ENCODE measurements around the gene TMEM17. TPM values are rescaled to one million over a fixed set of nuclear protein-coding genes. Genes with fewer than 3 reads are reported as not detected.

TMEM17 gene
- total and polyA plus RNA-seq, 7 donors: 0.73 to 3.4 (median 1.7) TPM; not detected in 2

- Histone ChIP-seq H3K27me3 (no peaks in the 10 kb centered on the region), H3K9me3 (no peaks in the 10 kb centered on the region), H3K4me3 (peak overlapping the region; percentile 4 to 37 (median 34)), H3K27ac (peak overlapping the region; percentile 62 to 83 (median 78)), H3K36me3 (no peaks in the 10 kb centered on the region), H3K4me1 (peaks cover 0 to 63% (median 51%) of the 10 kb centered on the region in 4 donors)
- TF ChIP-seq POLR2AphosphoS5 (IDR thresholded peaks at IDR 0.05) (peak in 2 of 4 donors; percentile 17 to 44), POLR2A (IDR thresholded peaks at IDR 0.05) (no peak)
- no peak for DNase-seq
- intact Hi-C loops (cut with DNase I): loop anchor here (10.0 kb wide), 1 partner anchor 189 kb away; no protein-coding TSS in a partner anchor
- WGBS, 2 donors: 43 to 77% methylated on average over 21 of the region's 21 CpGs
These were observed 30.6 kb downstream of the TMEM17 start for GRCh38 chr2:62475172-62476011.

DNA sequence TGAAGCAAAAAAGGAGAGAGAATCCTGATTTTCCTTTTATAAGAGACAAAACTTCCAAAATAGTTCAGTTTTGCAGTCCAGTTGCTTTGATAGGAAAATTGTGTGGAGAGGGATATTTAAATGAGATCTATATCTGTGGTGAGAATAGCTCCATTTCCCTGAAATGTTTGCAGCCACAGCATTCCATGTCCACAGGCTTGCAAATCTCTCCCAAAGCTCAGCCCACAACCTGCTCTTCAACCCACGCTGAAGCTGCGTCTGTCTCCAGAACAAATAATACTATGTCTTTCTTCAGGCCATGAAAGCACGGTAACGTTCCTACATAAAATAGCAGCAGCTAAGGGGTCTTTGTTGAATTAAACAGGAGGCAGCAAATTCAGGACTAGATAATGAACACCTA, 31.8 kb downstream of the TMEM17 start:
- H3K9me3 ChIP-seq: no peaks in the 10 kb centered on the region
- intact Hi-C loops (cut with DNase I): loop anchor here (5.0 to 10.0 kb wide), 2 partner anchors 33 to 191 kb away; partner anchors contain the start of gene TMEM17
- 84 to 94% methylated on average over 4 of the region's 4 CpGs for WGBS, 2 donors
- no peak overlapping the region for H3K4me3 ChIP-seq
- no peaks in the 10 kb centered on the region for H3K36me3 ChIP-seq
- no peaks in the 10 kb centered on the region for H3K27me3 ChIP-seq
- TF ChIP-seq POLR2A (IDR thresholded peaks at IDR 0.05): no peak
- H3K27ac ChIP-seq: peak overlapping the region; percentile 62 to 83 (median 78)
- peaks cover 0 to 75% (median 51%) of the 10 kb centered on the region in 4 donors for H3K4me1 ChIP-seq
- DNase-seq: no peak

GRCh38 chr2:62473246-62473827, 32.7 kb downstream of the TMEM17 start:
- H3K4me3 ChIP-seq: no peak overlapping the region
- no peaks in the 10 kb centered on the region for H3K36me3 ChIP-seq
- intact Hi-C loops (cut with DNase I): loop anchor here (5.0 to 10.0 kb wide), 2 partner anchors 34 to 191 kb away; partner anchors contain the start of gene TMEM17
- no peaks in the 10 kb centered on the region for H3K9me3 ChIP-seq
- H3K27ac ChIP-seq: peak overlapping the region in 3 of 4 donors; percentile 75 to 83 (median 81)
- no peaks in the 10 kb centered on the region for H3K27me3 ChIP-seq
- H3K4me1 ChIP-seq: peaks cover 0 to 75% (median 50%) of the 10 kb centered on the region in 4 donors
- TF ChIP-seq EP300 (IDR thresholded peaks at IDR 0.05) (no peak), CTCF (IDR thresholded peaks at IDR 0.05) (no peak), POLR2AphosphoS5 (IDR thresholded peaks at IDR 0.05) (no peak), POLR2A (IDR thresholded peaks at IDR 0.05) (no peak)
- 98 to 100% methylated on average over 1 of the region's 1 CpG for WGBS, 2 donors
- no peak for DNase-seq

- intact Hi-C loops (cut with DNase I): loop anchor here (5.0 to 10.0 kb wide), 2 partner anchors 35 to 192 kb away; partner anchors contain the start of gene TMEM17
- Histone ChIP-seq H3K27ac (peak overlapping the region in 1 of 4 donors; percentile 45), H3K4me1 (peaks cover 0 to 77% (median 47%) of the 10 kb centered on the region in 4 donors), H3K27me3 (no peaks in the 10 kb centered on the region), H3K9me3 (no peaks in the 10 kb centered on the region), H3K4me3 (no peak overlapping the region), H3K36me3 (no peaks in the 10 kb centered on the region)
- 67 to 71% methylated on average over 2 of the region's 2 CpGs for WGBS, 2 donors
- no peak for DNase-seq
- TF ChIP-seq CTCF (IDR thresholded peaks at IDR 0.05) (no peak), EP300 (IDR thresholded peaks at IDR 0.05) (no peak), POLR2AphosphoS5 (IDR thresholded peaks at IDR 0.05) (no peak), POLR2A (IDR thresholded peaks at IDR 0.05) (no peak)
These were observed 33.7 kb downstream of the TMEM17 start for GRCh38 chr2:62472312-62472711.

DNA sequence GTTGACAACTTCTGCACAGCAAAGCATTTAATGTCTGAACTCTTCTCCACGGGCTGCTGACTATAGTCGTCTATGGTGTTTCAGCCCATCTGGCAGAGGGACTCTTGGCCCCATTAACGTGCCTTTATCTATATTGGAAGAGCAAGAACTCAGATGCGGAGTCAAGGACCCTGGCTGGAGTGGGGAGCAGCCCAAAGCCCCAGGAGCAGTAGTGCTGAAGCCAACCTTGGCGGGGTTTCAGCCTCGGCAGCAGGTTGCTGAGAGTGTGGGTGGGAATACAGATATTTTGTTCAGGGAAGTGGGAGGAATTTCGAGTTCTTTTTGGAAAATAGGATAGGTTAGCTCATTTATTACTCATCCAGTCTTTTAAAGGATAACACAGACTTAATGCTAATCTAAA, 34.2 kb downstream of the TMEM17 start:
- Histone ChIP-seq H3K9me3 (no peaks in the 10 kb centered on the region), H3K27ac (peak overlapping the region in 2 of 4 donors; percentile 32 to 45), H3K36me3 (no peaks in the 10 kb centered on the region), H3K4me3 (no peak overlapping the region), H3K4me1 (peaks cover 0 to 79% (median 49%) of the 10 kb centered on the region in 4 donors), H3K27me3 (no peaks in the 10 kb centered on the region)
- TF ChIP-seq POLR2AphosphoS5 (IDR thresholded peaks at IDR 0.05): no peak
- no peak for TF ChIP-seq CTCF (IDR thresholded peaks at IDR 0.05)
- no peak for TF ChIP-seq EP300 (IDR thresholded peaks at IDR 0.05)
- TF ChIP-seq POLR2A (IDR thresholded peaks at IDR 0.05): no peak
- no peak for DNase-seq
- intact Hi-C loops (cut with DNase I): loop anchor here (5.0 to 10.0 kb wide), 2 partner anchors 35 to 193 kb away; partner anchors contain the start of gene TMEM17
- WGBS, 2 donors: 79 to 81% methylated on average over 7 of the region's 7 CpGs
